Endodermal cell (in vitro differentiated cells): Measurements from ENCODE around the gene TEX48. TPM values are rescaled to one million over a fixed set of nuclear protein-coding genes. Genes with fewer than 3 reads are reported as not detected.

Experiments
- DNase-seq: peaks from one replicate; pipeline ENCODE4 v3.0.0-alpha.2; 2017
- H3K27ac ChIP-seq: 2 replicates; pipeline ENCODE4 v1.5.1; 2013; ENCODE audit warnings: mild to moderate bottlenecking, low read depth, low read length, moderate library complexity
- H3K27me3 ChIP-seq: 2 replicates; pipeline ENCODE4 v1.6.1; 2013; ENCODE audit warnings: mild to moderate bottlenecking, low read length, moderate library complexity; ENCODE audit not compliant: insufficient read depth, control insufficient read depth, poor library complexity, severe bottlenecking
- H3K36me3 ChIP-seq: 2 replicates; pipeline ENCODE4 v1.7.0; 2013; ENCODE audit warnings: mild to moderate bottlenecking, low read length, moderate library complexity; ENCODE audit not compliant: control insufficient read depth, insufficient read depth
- H3K4me1 ChIP-seq: one replicate; pipeline ENCODE4 v1.7.0; 2013; ENCODE audit warnings: low read length; ENCODE audit not compliant: control insufficient read depth, insufficient read depth
- H3K4me3 ChIP-seq: 2 replicates; pipeline ENCODE4 v1.5.1; 2013; ENCODE audit warnings: mild to moderate bottlenecking, low read length, moderate library complexity
- H3K9ac ChIP-seq: 2 replicates; pipeline ENCODE4 v1.6.1; 2013; ENCODE audit warnings: mild to moderate bottlenecking, low read length, moderate library complexity; ENCODE audit not compliant: poor library complexity, severe bottlenecking; ENCODE audit errors: extremely low read depth
- H3K9me3 ChIP-seq: 2 replicates; pipeline ENCODE4 v1.6.1; 2013; ENCODE audit warnings: mild to moderate bottlenecking, low read length, moderate library complexity; ENCODE audit not compliant: control insufficient read depth
- H3K27ac Mint-ChIP-seq: 2 replicates; pipeline ENCODE4 v1.8.0; 2020; ENCODE audit warnings: mixed read lengths
- H3K27me3 Mint-ChIP-seq: 2 replicates; pipeline ENCODE4 v1.8.0; 2021; ENCODE audit warnings: mild to moderate bottlenecking, mixed read lengths; ENCODE audit not compliant: insufficient read depth
- H3K36me3 Mint-ChIP-seq: 2 replicates; pipeline ENCODE4 v1.8.0; 2020; ENCODE audit warnings: low read depth, mixed read lengths
- H3K4me1 Mint-ChIP-seq: 2 replicates; pipeline ENCODE4 v1.8.0; 2020; ENCODE audit warnings: mixed read lengths
- H3K4me3 Mint-ChIP-seq: 2 replicates; pipeline ENCODE4 v1.8.0; 2020; ENCODE audit warnings: mild to moderate bottlenecking, moderate library complexity, mixed read lengths
- H3K9me3 Mint-ChIP-seq: 2 replicates; pipeline ENCODE4 v1.8.0; 2020; ENCODE audit warnings: mild to moderate bottlenecking, mixed read lengths
- WGBS, 2 experiments: methylation state at CpG; one replicate each; pipeline versions ENCODE4 v1.1.5 to v1.1.7; 2013; ENCODE audit warnings: missing lambda C conversion rate in 2 of 2, mixed read lengths in 1 of 2; ENCODE audit not compliant: insufficient coverage in 1 of 2, insufficient read length in 1 of 2; 5-methylcytosine and 5-hydroxymethylcytosine counted together
- total RNA-seq, 2 donors: library from RNA; stranded (reverse); fragmentation: NEBNext Ultra II Directional in 1 of 2; extraction: Animal tissue kit (Norgen Biotek cat#: 25700) in 1 of 2; gene quantifications; 2 replicates in 1 of 2; 3 replicates in 1 of 2; pipeline ENCODE4 v1.2.1, GENCODE V29; 2021
- TF ChIP-seq, protein P1 (sequence below): fragments of 200-600 bp; sonication (generic); conservative IDR thresholded peaks from 2 replicates; pipeline ENCODE4 v1.5.0; 2021; ENCODE audit warnings: antibody characterized with exemption, mild to moderate bottlenecking

Gene TEX48
- total RNA-seq, 2 donors from 2014 or later, result not detected

GRCh38 chr9:114638404-114638803 is 43.6 kb downstream of the TEX48 start:
- no peak overlapping the region for H3K9ac ChIP-seq
- 90 to 95% methylated on average over 2 to 8 of the region's 8 CpGs for WGBS, 2 experiments
- Mint-ChIP-seq H3K4me1 (no peaks in the 10 kb centered on the region), H3K27me3 (no peaks in the 10 kb centered on the region), H3K4me3 (no peak overlapping the region), H3K36me3 (peaks cover 26% of the 10 kb centered on the region), H3K9me3 (no peaks in the 10 kb centered on the region), H3K27ac (no peak overlapping the region)
- H3K9me3 ChIP-seq, result no peaks in the 10 kb centered on the region
- no peak for DNase-seq
- TF ChIP-seq, protein P1, sequence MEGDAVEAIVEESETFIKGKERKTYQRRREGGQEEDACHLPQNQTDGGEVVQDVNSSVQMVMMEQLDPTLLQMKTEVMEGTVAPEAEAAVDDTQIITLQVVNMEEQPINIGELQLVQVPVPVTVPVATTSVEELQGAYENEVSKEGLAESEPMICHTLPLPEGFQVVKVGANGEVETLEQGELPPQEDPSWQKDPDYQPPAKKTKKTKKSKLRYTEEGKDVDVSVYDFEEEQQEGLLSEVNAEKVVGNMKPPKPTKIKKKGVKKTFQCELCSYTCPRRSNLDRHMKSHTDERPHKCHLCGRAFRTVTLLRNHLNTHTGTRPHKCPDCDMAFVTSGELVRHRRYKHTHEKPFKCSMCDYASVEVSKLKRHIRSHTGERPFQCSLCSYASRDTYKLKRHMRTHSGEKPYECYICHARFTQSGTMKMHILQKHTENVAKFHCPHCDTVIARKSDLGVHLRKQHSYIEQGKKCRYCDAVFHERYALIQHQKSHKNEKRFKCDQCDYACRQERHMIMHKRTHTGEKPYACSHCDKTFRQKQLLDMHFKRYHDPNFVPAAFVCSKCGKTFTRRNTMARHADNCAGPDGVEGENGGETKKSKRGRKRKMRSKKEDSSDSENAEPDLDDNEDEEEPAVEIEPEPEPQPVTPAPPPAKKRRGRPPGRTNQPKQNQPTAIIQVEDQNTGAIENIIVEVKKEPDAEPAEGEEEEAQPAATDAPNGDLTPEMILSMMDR, result no peak
- H3K4me3 ChIP-seq, result no peak overlapping the region
- no peak overlapping the region for H3K27ac ChIP-seq
- H3K4me1 ChIP-seq, result no peaks in the 10 kb centered on the region
- H3K36me3 ChIP-seq, result peaks cover 10% of the 10 kb centered on the region
- no peaks in the 10 kb centered on the region for H3K27me3 ChIP-seq

GRCh38 chr9:114634387-114634786 is 47.6 kb downstream of the TEX48 start:
- H3K36me3 ChIP-seq, result peaks cover 12% of the 10 kb centered on the region
- Mint-ChIP-seq H3K4me3 (no peak overlapping the region), H3K4me1 (no peaks in the 10 kb centered on the region), H3K9me3 (no peaks in the 10 kb centered on the region), H3K27me3 (no peaks in the 10 kb centered on the region), H3K27ac (no peak overlapping the region), H3K36me3 (peaks cover 29% of the 10 kb centered on the region)
- TF ChIP-seq, protein P1, result no peak
- H3K27me3 ChIP-seq, result no peaks in the 10 kb centered on the region
- no peak for DNase-seq
- no peak overlapping the region for H3K27ac ChIP-seq
- H3K9ac ChIP-seq, result no peak overlapping the region
- no peak overlapping the region for H3K4me3 ChIP-seq
- 91% methylated on average over 5 to 6 of the region's 6 CpGs for WGBS, 2 experiments
- no peaks in the 10 kb centered on the region for H3K4me1 ChIP-seq
- H3K9me3 ChIP-seq, result no peaks in the 10 kb centered on the region

GRCh38 chr9:114633438-114634089 is 48.4 kb downstream of the TEX48 start:
- Mint-ChIP-seq H3K9me3 (no peaks in the 10 kb centered on the region), H3K27me3 (no peaks in the 10 kb centered on the region)
- no peaks in the 10 kb centered on the region for H3K4me1 ChIP-seq

More at GRCh38 chr9:114633438-114634089, 48.4 kb downstream of the TEX48 start:
- Histone ChIP-seq H3K36me3 (peaks cover 18% of the 10 kb centered on the region), H3K9ac (no peak overlapping the region), H3K9me3 (no peaks in the 10 kb centered on the region), H3K27ac (no peak overlapping the region), H3K27me3 (no peaks in the 10 kb centered on the region), H3K4me3 (no peak overlapping the region)
- peaks cover 35% of the 10 kb centered on the region for H3K36me3 Mint-ChIP-seq
- 91 to 94% methylated on average over 9 to 11 of the region's 11 CpGs for WGBS, 2 experiments
- no peak overlapping the region for H3K4me3 Mint-ChIP-seq
- no peak for DNase-seq
- TF ChIP-seq, protein P1, result no peak
- H3K27ac Mint-ChIP-seq, result no peak overlapping the region
- no peaks in the 10 kb centered on the region for H3K4me1 Mint-ChIP-seq
